SH-SY5Y (cell line): Measurements from ENCODE around the gene GRAMD1B.

Experiments used
- GATA2 ChIP-seq: IDR thresholded peaks from 2 replicates; pipeline ENCODE4 v1.6.1; 2011; ENCODE audit warnings: mild to moderate bottlenecking, low read depth, low read length
- GATA3 ChIP-seq: IDR thresholded peaks from 2 replicates; pipeline ENCODE4 v1.6.1; 2011; ENCODE audit warnings: low read depth, mild to moderate bottlenecking, low read length, moderate library complexity

- TF ChIP-seq GATA2 = no peak
- no peak for TF ChIP-seq GATA3
Observed at GRCh38 chr11:123536690-123537437, 106.8 kb downstream of the GRAMD1B start.
